Activated CD8-positive, alpha-beta T cell treated with anti-CD3 and anti-CD28 coated beads, Interleukin-2, amount 10 ng/mL, durations not matched to agents 7 days and 5 days (primary cell): Measurements from ENCODE around the gene DEFB121. TPM values are rescaled to one million over a fixed set of nuclear protein-coding genes. Genes with fewer than 3 reads are reported as not detected.

Experiments used
- total RNA-seq, 2 experiments: library from RNA; stranded (reverse); gene quantifications; one replicate each; pipeline ENCODE4 v1.2.3, GENCODE V29; 2021

Gene DEFB121
- total RNA-seq, 2 experiments from 2014 or later: not detected

Other genes with a start within 250 kb of the DEFB121 start
- gene DEFB115, start 148.6 kb downstream of the DEFB121 start, total RNA-seq: not detected
- not detected for gene DEFB116, start 97.6 kb downstream of the DEFB121 start, total RNA-seq
- not detected for gene DEFB118, start 37.6 kb downstream of the DEFB121 start, total RNA-seq
- gene DEFB119, start 15.6 kb downstream of the DEFB121 start, total RNA-seq: not detected
- gene DEFB123, start 34.4 kb upstream of the DEFB121 start, total RNA-seq: not detected
- gene DEFB124, start 68.9 kb upstream of the DEFB121 start, total RNA-seq: not detected
- not detected for gene REM1, start 69.1 kb upstream of the DEFB121 start, total RNA-seq
- gene HM13, start 108.2 kb upstream of the DEFB121 start, total RNA-seq: 100 to 1,000 TPM; 117 to 127 TPM
- under 1 TPM; 0.42 to 0.50 TPM for gene ID1, start 199.1 kb upstream of the DEFB121 start, total RNA-seq
- gene COX4I2, start 231.7 kb upstream of the DEFB121 start, total RNA-seq: not detected